Measurements from ENCODE around the gene GBX2. TPM values are rescaled to one million over a fixed set of nuclear protein-coding genes. Genes with fewer than 3 reads are reported as not detected.

GBX2 gene
- total and polyA plus RNA-seq, 9 of the 15 experiments (the other 6 are each of a cell fraction or from before 2014, with no cell fraction given) = 0.03 to 0.53 (median 0.27) TPM; not detected in 1

GRCh38 chr2:236117401-236117800 lies 50.8 kb downstream of the GBX2 start:
- FAIRE-seq = no peak

More at GRCh38 chr2:236117401-236117800, 50.8 kb downstream of the GBX2 start:
- H3K4me1 ChIP-seq (replicated peaks in 1 of 2; ENCODE audit: control insufficient read depth in 2 of 2, insufficient read depth in 2 of 2, low read length in 2 of 2) = peaks cover 0 to 3% of the 10 kb centered on the region in 2 experiments; a peak in 1 of 5 replicates
- H3K4me2 ChIP-seq (ENCODE audit: insufficient read depth, low read length) = no peak overlapping the region
- BruUV-seq (replicated peaks) = no TSS peak
- no peak overlapping the region for H3K4me3 ChIP-seq
- TF ChIP-seq NR2C1 (IDR thresholded peaks at IDR 0.05) = no peak
- TF ChIP-seq NR2C1 (tag; IDR thresholded peaks at IDR 0.05) = no peak
- in situ Hi-C loops (cut with MboI) = no loop called here
- DNase-seq (ENCODE audit: extremely low read depth in 1 of 4, low spot score in 3 of 4) (no peak), ATAC-seq (no peak)
- H3K79me2 ChIP-seq (ENCODE audit: control insufficient read depth, insufficient read depth, low read length) = no peaks in the 10 kb centered on the region
- no peaks in the 10 kb centered on the region for H3K9me3 ChIP-seq (replicated peaks; ENCODE audit: control insufficient read depth, insufficient read depth, low read depth, low read length)
- POLR2A ChIA-PET = no interaction called here
- no peak overlapping the region for H2AFZ ChIP-seq (ENCODE audit: low read depth, low read length)
- intact Hi-C loops (cut with micrococcal nuclease) = no loop called here
- no peaks in the 10 kb centered on the region for H3K36me3 ChIP-seq (ENCODE audit: control insufficient read depth, insufficient read depth, low read length)
- H4K20me1 ChIP-seq (replicated peaks; ENCODE audit: control insufficient read depth, insufficient read depth, low read length) = no peaks in the 10 kb centered on the region
- CTCF ChIA-PET (ENCODE audit: low intra/inter-chr PET ratio) = no interaction called here
- H3K9ac ChIP-seq (ENCODE audit: insufficient read depth in 1 of 2, low read depth in 2 of 2, low read length in 2 of 2) = no peak overlapping the region
- no peaks in the 10 kb centered on the region for H3K27me3 ChIP-seq (ENCODE audit: control insufficient read depth in 2 of 2, insufficient read depth in 2 of 2, low read length in 2 of 2)
- H3K9me1 ChIP-seq (ENCODE audit: control insufficient read depth, insufficient read depth, low read length) = no peaks in the 10 kb centered on the region
- no peak overlapping the region for H3K27ac ChIP-seq (ENCODE audit: extremely low read depth, low read depth, low read length)
- WGBS (ENCODE audit: insufficient coverage, low coverage, missing lambda C conversion rate) = 66% methylated on average over 9 of the region's 10 CpGs

Small RNA genes lying within 50 kb of the gene (small RNA-seq; reads per million reads assigned to genes)
- gene RF00019 = not detected
- not detected for gene RNU1-31P

Other genes starting within 250 kb of the GBX2 start
- not detected in 2 replicates for gene ASB18, start 96.0 kb upstream of the GBX2 start, total RNA-seq (2014; rRNA removed)
- not detected in 2 replicates for gene ASB18, start 96.0 kb upstream of the GBX2 start, total RNA-seq (2014; rRNA removed; fragmentation: Illumina TruSeq; extraction: Trizol)
- gene ASB18, start 96.0 kb upstream of the GBX2 start, total RNA-seq (2015; rRNA removed; fragmentation: Illumina TruSeq; extraction: Trizol) = not detected in 2 replicates
- gene ASB18, start 96.0 kb upstream of the GBX2 start, total RNA-seq (2021) = not detected in 2 replicates
- gene ASB18, start 96.0 kb upstream of the GBX2 start, polyA plus RNA-seq (2011; rRNA removed) = not detected in 2 replicates
- gene ASB18, start 96.0 kb upstream of the GBX2 start, polyA plus RNA-seq (2014; fragmentation: Illumina TruSeq; extraction: Trizol) = not detected in 2 replicates
- gene ASB18, start 96.0 kb upstream of the GBX2 start, polyA plus RNA-seq (2014; fragmentation: Nextera tagmentation; extraction: Ambion mirVana) = not detected
- not detected in 2 replicates for gene ASB18, start 96.0 kb upstream of the GBX2 start, polyA plus RNA-seq (2014; rRNA removed)

Measured in K562 (cell line).